Lung (tissue), 12 donors: Measurements from ENCODE around the gene P2RX1. TPM values are rescaled to one million over a fixed set of nuclear protein-coding genes. Genes with fewer than 3 reads are reported as not detected.

Experiments
- ATAC-seq: fragments of 200-7000 bp; cut with Tn5 transposase; one replicate; pipeline ENCODE4 v1.9.1; 2020; ENCODE audit warnings: moderate number of reproducible peaks; ENCODE audit not compliant: insufficient read depth, low FRiP score
- DNase-seq, 3 donors: peaks; one replicate each; pipeline ENCODE4 v3.0.0-alpha.2; 2013 to 2017
- H3K27ac ChIP-seq, 2 donors: one replicate each; pipeline ENCODE4 v1.5.1; 2013; ENCODE audit warnings: mild to moderate bottlenecking in 2 of 2, moderate library complexity in 2 of 2, control low read depth in 1 of 2, inconsistent platforms in 1 of 2, low read depth in 1 of 2, low read length in 1 of 2
- H3K27me3 ChIP-seq, 3 donors: one replicate each; pipeline ENCODE4 v1.5.1; 2013; ENCODE audit warnings: low read length in 2 of 3; ENCODE audit not compliant: control insufficient read depth in 3 of 3, insufficient read depth in 3 of 3
- H3K36me3 ChIP-seq, 4 donors: one replicate each; pipeline ENCODE4 v1.5.1; 2013; ENCODE audit warnings: low read length in 4 of 4, mild to moderate bottlenecking in 1 of 4, moderate library complexity in 1 of 4; ENCODE audit not compliant: control insufficient read depth in 4 of 4, insufficient read depth in 4 of 4
- H3K4me1 ChIP-seq, 5 donors: one replicate each; pipeline ENCODE4 v1.5.1; 2013; ENCODE audit warnings: low read length in 5 of 5, mild to moderate bottlenecking in 2 of 5, moderate library complexity in 1 of 5; ENCODE audit not compliant: control insufficient read depth in 5 of 5, insufficient read depth in 5 of 5
- H3K4me3 ChIP-seq: one replicate; pipeline ENCODE4 v1.5.1; 2013; ENCODE audit warnings: mild to moderate bottlenecking, control low read depth, moderate library complexity
- H3K9ac ChIP-seq, 2 donors: one replicate each; pipeline ENCODE4 v1.5.1; 2013; ENCODE audit warnings: low read length in 2 of 2, control low read depth in 1 of 2; ENCODE audit not compliant: insufficient read depth in 1 of 2
- H3K9me3 ChIP-seq, 4 donors: one replicate each; pipeline ENCODE4 v1.5.1; 2013; ENCODE audit warnings: low read length in 3 of 4, mild to moderate bottlenecking in 1 of 4, moderate library complexity in 1 of 4; ENCODE audit not compliant: control insufficient read depth in 4 of 4, insufficient read depth in 3 of 4
- WGBS, 2 donors: extraction: QIAGEN DNeasy Blood & Tissue Kit; methylation state at CpG; one replicate each; pipeline ENCODE4 v1.1.7; 2013; 5-methylcytosine and 5-hydroxymethylcytosine counted together
- polyA plus RNA-seq, 2 donors: library from polyadenylated mRNA; stranded (reverse); fragments of 200-250 nt; gene quantifications; one replicate each; pipeline ENCODE4 v1.2.1, GENCODE V29; 2013
- total RNA-seq, 2 donors: library from RNA; depleted of rRNA in 1 of 2; stranded (reverse); fragments of >200 nt in 1 of 2; gene quantifications; one replicate each; pipeline ENCODE4 v1.2.1, GENCODE V29; 2014 to 2021
- TF ChIP-seq, protein P1 (sequence below): IDR thresholded peaks from 2 replicates; pipeline ENCODE4 v1.5.1; 2012; ENCODE audit warnings: mild to moderate bottlenecking; ENCODE audit errors: control extremely low read depth, extremely low read depth
- donor health status: control.
- donor health status: control.
- donor health status: Bipolar disorder and iron deficiency.
- donor health status: healthy.
- donor health status: DM: yes; HTN: yes; CAD: no.

The P2RX1 gene
- total and polyA plus RNA-seq, 4 donors: 4.6 to 16.4 (median 10.5) TPM

DNA sequence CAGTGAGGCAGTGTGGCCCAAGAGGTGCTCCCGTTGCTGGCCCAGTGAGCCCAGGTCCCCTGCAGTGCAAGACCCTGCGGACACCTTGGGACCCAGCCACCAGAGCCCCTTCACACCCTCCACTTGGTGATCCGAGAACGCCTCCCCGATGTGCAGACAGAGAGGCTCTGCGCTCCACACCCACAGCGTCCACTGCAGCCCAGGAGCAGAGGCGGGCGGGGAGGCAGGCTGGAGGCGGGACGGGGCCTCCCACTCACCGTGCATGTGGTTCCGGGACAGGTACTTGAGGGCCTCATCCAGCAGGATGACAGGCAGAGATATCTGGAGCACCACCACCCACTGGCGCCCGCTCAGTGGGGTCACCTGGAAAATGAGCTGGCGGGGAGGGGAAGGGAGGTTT, 12.1 kb upstream of the P2RX1 start:
- TF ChIP-seq, protein P1, sequence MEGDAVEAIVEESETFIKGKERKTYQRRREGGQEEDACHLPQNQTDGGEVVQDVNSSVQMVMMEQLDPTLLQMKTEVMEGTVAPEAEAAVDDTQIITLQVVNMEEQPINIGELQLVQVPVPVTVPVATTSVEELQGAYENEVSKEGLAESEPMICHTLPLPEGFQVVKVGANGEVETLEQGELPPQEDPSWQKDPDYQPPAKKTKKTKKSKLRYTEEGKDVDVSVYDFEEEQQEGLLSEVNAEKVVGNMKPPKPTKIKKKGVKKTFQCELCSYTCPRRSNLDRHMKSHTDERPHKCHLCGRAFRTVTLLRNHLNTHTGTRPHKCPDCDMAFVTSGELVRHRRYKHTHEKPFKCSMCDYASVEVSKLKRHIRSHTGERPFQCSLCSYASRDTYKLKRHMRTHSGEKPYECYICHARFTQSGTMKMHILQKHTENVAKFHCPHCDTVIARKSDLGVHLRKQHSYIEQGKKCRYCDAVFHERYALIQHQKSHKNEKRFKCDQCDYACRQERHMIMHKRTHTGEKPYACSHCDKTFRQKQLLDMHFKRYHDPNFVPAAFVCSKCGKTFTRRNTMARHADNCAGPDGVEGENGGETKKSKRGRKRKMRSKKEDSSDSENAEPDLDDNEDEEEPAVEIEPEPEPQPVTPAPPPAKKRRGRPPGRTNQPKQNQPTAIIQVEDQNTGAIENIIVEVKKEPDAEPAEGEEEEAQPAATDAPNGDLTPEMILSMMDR: no peak

DNA sequence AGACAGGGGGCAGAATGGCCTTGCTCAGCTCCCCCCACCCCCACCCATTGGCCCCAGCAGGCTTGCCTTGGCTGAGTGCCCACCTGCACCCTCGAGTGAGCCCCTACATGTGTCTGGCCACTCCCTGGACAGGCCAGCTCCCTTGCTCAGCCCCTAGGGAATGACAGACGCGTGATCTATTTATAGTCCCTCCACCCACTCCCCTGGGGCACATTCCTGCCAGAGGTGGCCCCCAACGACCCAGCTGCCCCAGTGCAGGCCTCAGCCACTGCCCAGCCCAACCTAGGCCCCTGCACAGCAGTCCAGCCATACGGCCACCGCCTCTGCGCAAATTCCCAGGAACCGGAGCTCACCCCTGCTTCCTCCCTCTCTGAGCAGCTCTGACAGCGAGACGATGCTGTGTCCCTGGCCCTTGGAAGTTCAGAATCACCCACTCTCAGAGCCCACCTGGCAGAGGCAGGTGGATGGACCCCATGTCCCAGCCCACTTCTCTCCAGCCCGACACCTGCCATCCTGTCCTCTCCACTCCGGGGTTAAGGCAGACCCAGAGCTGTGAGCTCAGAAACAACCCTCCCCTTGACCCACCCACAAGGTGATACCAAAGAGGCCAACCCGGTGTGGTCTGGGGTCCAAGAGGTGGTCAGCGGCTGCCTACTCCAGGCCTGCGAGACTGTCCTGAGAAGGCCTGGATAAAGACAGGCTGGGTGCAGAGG, 11.5 kb upstream of the P2RX1 start:
- ATAC-seq (no peak), DNase-seq (no peak)
- H3K9ac ChIP-seq: no peak overlapping the region
- no peaks in the 10 kb centered on the region for H3K9me3 ChIP-seq
- no peaks in the 10 kb centered on the region for H3K27me3 ChIP-seq
- no peak overlapping the region for H3K27ac ChIP-seq
- peaks cover 0 to 23% (median 0%) of the 10 kb centered on the region in 5 donors for H3K4me1 ChIP-seq
- TF ChIP-seq, protein P1: no peak
- 76 to 88% methylated on average over 15 of the region's 15 CpGs for WGBS, 2 donors
- H3K4me3 ChIP-seq: no peak overlapping the region
- peaks cover 0 to 19% (median 0%) of the 10 kb centered on the region in 4 donors for H3K36me3 ChIP-seq

More for the DNA sequence above, 12.1 kb upstream of the P2RX1 start:
- ATAC-seq (peak; percentile 21), DNase-seq (no peak)
- H3K4me1 ChIP-seq: peaks cover 0 to 23% (median 0%) of the 10 kb centered on the region in 5 donors
- H3K27me3 ChIP-seq: no peaks in the 10 kb centered on the region
- H3K36me3 ChIP-seq: peaks cover 0 to 19% (median 0%) of the 10 kb centered on the region in 4 donors
- H3K4me3 ChIP-seq: no peak overlapping the region
- WGBS, 2 donors: 79 to 92% methylated on average over 14 to 16 of the region's 16 CpGs
- no peaks in the 10 kb centered on the region for H3K9me3 ChIP-seq
- H3K9ac ChIP-seq: no peak overlapping the region
- no peak overlapping the region for H3K27ac ChIP-seq

DNA sequence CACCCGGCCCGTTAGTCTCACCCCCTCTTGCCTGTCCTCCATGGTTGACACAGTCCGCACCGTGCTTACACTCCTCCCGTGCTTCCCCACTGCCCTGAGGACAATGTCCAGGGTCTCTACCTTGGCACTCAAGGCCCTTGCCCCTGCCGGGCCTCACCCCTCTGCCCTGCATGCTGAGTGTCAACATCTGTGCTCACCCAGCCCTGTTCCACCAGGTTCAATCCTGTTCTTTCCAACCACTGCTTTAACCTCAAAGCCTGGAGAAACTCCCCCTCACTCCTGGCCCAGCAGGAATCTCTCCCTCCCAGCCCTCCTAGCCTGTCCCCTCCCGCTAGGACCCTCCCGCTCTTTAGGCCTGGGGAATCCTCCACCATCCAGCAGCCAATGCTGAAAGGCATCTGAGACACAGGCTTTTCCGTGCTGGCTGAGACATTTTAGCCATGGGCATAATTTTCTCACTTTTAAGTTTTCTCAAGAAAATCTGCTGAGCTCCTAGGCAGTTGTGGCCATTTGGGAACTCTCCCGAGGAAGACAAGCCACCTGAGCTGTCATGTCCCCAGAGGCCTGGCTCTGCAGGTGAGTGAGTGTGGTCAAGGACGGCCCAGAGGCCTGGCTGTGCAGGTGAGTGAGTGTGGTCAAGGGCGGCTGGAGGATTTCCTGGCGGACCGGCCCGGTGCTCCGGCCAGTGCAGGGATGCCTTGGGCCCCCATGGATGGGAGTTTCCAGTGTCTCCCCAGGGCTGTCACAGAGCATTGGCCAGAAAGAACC, 10.8 kb upstream of the P2RX1 start:
- Histone ChIP-seq H3K4me3 (no peak overlapping the region), H3K4me1 (peaks cover 0 to 23% (median 0%) of the 10 kb centered on the region in 5 donors), H3K9me3 (no peaks in the 10 kb centered on the region), H3K9ac (no peak overlapping the region), H3K27me3 (no peaks in the 10 kb centered on the region), H3K36me3 (peaks cover 0 to 19% (median 0%) of the 10 kb centered on the region in 4 donors), H3K27ac (no peak overlapping the region)
- WGBS, 2 donors: 83 to 96% methylated on average over 16 of the region's 16 CpGs
- DNase-seq: no peak
- TF ChIP-seq, protein P1: no peak
- ATAC-seq: no peak
